Transverse colon (tissue), 4 donors: ENCODE measurements around the gene CFAP99.

Source experiments
- EP300 ChIP-seq: sonication (generic); formaldehyde crosslinking; IDR thresholded peaks from one replicate; pipeline ENCODE4 v1.6.1; 2017; ENCODE audit warnings: antibody characterized with exemption, low read depth
- POLR2A ChIP-seq: fragments of 450-650 bp; IDR thresholded peaks from one replicate; pipeline ENCODE4 v1.6.1; 2016; ENCODE audit warnings: antibody characterized with exemption, mild to moderate bottlenecking, moderate library complexity
- POLR2AphosphoS5 ChIP-seq, 3 donors: sonication (generic); formaldehyde crosslinking; IDR thresholded peaks; one replicate each; pipeline ENCODE4 v1.6.1; 2016; ENCODE audit warnings: antibody characterized with exemption in 3 of 3
- TF ChIP-seq, protein P1 (sequence below), 5 experiments: fragments of 200-600 bp in 3 of 5; fragments of 450-650 bp in 2 of 5; sonication (generic) in 3 of 5; IDR thresholded peaks; 1 replicate in 2 of 5; 2 replicates in 3 of 5; pipeline ENCODE4 v1.5.1; 2016 to 2017; ENCODE audit warnings: antibody characterized with exemption in 5 of 5, inconsistent platforms in 3 of 5, mild to moderate bottlenecking in 2 of 5, moderate library complexity in 1 of 5

DNA sequence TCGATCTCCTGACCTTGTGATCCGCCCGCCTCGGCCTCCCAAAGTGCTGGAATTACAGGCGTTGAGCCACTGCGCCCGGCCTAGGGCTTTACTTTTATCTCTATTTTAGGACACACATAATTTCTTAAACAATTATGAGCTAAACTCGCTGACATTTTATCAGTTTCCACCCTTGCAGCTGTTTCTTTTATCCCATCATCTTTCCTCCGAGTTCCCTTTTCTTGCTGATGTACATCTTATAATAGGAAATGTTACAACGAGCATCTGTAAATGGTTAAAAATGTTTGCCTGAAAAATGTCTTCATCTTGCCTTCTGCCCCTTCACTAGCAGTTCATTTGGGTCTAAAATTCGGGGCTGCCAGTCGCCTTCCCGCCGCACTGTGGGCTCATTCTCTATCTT lies 41.5 kb upstream of the CFAP99 start:
- TF ChIP-seq EP300, result no peak
- no peak for TF ChIP-seq POLR2AphosphoS5 (IDR thresholded peaks at IDR 0.05)
- TF ChIP-seq, protein P1, sequence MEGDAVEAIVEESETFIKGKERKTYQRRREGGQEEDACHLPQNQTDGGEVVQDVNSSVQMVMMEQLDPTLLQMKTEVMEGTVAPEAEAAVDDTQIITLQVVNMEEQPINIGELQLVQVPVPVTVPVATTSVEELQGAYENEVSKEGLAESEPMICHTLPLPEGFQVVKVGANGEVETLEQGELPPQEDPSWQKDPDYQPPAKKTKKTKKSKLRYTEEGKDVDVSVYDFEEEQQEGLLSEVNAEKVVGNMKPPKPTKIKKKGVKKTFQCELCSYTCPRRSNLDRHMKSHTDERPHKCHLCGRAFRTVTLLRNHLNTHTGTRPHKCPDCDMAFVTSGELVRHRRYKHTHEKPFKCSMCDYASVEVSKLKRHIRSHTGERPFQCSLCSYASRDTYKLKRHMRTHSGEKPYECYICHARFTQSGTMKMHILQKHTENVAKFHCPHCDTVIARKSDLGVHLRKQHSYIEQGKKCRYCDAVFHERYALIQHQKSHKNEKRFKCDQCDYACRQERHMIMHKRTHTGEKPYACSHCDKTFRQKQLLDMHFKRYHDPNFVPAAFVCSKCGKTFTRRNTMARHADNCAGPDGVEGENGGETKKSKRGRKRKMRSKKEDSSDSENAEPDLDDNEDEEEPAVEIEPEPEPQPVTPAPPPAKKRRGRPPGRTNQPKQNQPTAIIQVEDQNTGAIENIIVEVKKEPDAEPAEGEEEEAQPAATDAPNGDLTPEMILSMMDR (IDR thresholded peaks at IDR 0.05), result no peak
- no peak for TF ChIP-seq POLR2A
